HG02642 (cell line): Measurements from ENCODE around the gene ZBTB45.
"Not testable (repeated sequence)": the region's sequence is repeated elsewhere in the genome, so short reads cannot be mapped to it uniquely, and the experiment has no call there.

ENCODE experiments used
- ATAC-seq: cut with Tn5 transposase; IDR thresholded peaks from one replicate; pipeline ENCODE4 v1.9.1; 2021; ENCODE audit warnings: mild to moderate bottlenecking; ENCODE audit not compliant: unreplicated experiment, poor library complexity

Gene ZBTB45

DNA sequence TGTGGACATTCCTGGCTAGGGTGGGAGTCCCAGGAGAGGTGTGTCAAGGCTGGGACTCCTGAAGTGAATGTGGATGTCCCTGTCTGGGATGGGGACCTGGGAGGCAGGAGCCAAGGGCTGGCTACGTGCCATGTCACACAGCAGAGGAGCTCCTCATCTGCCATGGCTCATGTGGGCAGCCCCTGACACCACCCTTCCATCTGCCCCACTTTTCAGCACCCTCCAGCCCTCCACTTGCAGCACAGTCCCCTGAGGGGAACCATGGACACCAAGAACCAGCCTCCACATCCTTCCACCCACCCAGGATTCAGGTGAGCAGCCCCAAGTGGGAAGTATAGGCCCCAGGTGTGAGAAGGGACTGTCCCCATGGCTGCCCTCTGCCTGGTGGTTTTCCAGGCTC, 41.7 kb downstream of the ZBTB45 start:
- no peak for ATAC-seq

DNA sequence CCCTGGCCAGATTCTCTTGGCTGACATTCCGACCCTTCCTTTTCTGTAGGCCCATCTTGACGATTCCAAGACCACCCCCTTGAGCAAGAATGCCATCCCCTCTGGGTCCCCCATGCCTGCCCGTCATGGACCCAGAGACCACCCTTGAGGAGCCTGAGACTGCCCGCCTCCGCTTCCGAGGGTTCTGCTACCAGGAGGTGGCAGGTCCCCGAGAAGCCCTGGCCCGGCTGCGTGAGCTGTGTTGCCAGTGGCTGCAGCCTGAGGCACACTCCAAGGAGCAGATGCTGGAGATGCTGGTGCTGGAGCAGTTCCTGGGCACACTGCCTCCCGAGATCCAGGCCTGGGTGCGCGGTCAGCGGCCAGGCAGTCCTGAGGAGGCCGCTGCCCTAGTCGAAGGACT, 42.5 kb downstream of the ZBTB45 start:
- ATAC-seq = no peak

DNA sequence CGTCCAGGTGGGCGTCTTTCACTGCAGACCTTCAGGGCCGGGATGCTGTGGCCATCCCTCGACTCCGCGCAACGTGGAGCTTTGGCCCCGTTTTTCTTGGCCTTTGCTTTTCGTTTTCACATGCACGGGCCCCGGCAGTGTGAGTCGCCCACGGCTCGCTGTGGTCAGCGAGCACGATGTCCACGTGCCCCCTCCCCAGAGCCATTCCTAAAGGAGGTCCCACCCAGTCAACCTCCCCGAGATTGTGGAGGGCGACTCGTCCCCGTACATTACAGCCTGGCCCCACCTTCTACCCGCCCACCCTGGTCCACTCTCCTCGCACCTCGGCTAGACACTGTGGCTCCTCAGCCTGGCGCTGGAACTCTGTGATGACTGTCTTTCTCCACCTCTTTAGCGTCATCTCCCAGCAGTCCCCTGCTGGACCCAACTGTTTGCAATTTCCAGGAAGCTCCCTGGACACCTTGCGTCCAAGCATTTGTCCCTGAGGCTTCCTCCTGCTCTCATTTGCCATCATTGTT, 43.1 kb downstream of the ZBTB45 start:
- ATAC-seq = no peak

DNA sequence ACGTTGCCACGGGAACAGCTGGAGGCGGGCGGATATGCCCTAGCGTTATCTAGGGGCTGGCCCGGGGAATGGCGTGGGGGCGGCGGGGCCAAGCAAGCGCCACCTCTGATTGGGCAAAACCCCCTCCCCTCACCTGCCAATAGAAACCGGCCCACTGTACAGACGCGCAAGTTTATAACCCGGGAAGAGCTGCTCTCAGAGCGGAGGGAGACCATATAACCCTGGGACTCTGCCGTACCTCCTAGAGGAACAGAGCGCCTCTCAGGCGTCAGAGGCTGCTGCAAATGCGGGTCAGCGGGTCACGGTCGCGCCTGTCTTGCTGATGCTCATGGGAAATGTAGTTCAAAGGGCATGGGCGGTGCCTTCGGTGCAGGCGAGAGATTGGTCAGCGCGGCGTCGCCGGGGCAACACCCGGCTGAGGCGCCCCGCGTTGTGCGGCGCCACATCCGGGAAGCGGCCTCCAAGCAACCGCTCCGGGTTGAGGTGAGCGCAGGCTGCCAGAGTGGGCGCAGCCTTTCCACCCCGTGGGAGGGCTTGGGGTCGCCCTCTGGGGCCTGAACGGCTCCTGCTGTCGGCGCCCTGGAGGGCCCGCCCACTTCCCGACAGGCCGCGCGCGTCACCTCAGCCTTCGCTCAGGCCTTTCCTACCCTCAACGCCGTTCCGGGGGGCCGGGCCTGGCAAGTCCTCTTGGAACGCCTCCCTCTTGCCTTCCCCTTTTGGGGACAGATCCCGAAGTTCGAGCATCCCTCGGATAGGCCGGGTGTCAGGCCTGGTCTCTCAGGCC, 43.7 kb downstream of the ZBTB45 start, which contains the start of gene ZNF446:
Gene ZNF446 (plus strand): TSS at position 639 of the 784 bp plus-strand sequence. CDS start 867 bp downstream, outside the sequence.
- peak; percentile 84 for ATAC-seq

DNA sequence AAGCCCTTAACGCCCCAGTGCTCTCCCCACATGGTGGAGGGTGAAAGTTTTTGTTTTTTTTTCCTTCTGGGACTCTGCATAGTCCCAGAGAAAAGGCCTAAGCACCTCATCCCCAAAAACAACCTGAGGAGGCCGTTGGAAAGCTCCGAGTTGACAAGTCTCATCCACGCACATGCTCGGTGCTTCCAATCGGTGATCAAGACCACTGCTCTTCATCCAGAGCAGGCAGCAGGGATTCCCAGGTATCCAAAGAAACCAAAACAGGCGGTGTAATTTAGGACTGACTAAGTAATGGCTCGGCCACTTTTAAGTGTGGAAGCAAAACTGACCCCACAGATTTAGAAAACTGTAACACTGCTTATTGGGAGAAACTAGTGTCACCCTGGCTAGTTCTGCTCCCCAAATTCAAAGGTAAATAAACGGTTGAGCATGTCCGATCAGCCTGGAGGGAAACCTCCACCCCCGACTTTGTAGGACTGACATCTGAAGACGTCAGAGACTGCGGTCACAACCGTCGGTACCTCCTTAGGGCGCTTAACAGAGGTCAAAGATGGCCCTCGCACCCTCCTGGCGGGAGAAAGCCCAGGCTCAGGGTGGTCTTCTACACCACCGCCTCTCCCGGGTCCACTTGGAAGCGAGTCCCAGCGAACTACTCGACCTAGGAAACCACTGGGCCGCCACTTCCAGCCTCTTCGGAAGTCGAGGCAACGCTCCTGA, 44.5 kb downstream of the ZBTB45 start:
- no peak for ATAC-seq

DNA sequence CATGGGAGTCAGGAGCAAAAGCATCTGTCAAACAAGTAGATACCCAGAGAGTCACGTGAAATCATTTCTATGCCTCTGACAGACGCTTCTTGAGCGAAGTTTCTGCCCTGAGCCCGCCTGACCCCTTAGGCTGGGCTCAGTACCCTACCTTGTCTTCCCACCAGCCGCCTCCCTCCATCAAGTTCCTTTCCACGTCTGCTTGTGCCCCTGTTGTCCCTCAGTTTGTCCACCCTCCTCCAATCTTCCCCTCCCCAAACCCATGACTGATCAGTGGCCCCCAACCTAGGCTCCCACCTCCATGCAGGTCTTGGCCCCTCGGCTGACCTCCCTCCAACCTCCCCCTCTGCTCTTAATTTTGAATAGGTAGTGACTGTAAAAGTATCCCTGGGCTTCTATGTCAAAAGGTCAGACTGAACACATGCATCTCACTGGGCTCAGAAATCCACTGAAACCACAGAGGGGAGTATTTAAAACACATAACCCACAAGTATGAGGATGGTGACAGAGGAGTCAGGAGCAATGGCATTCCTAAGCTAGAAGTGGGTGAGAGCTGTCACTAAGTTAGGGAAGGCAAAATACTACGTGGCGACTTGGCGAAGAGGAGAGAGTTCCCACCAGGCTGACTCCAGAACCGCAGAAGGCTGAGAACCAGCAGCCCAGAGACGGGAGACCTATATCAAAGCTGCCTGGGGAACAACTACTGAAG, 45.2 kb downstream of the ZBTB45 start:
- no peak for ATAC-seq

DNA sequence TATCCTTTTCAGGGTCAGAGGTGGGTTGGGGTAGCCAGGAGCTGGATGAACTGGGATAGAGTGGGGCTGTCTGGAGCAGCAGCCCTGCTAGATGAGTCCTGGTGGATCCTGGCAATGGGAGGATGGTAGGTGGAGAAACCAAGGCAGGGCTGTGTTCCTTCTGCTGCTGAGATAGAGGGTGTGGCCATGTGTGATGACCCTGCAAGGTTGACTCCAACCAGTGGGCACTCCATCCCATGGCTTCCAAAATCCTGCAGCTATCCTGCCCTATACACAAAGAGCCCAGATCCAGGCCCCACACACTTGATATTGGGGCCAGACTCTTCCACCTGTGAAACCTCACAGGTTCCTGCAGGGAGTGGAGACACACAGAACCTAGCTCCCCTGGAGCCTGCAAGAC, 45.8 kb downstream of the ZBTB45 start:
- ATAC-seq = no peak

DNA sequence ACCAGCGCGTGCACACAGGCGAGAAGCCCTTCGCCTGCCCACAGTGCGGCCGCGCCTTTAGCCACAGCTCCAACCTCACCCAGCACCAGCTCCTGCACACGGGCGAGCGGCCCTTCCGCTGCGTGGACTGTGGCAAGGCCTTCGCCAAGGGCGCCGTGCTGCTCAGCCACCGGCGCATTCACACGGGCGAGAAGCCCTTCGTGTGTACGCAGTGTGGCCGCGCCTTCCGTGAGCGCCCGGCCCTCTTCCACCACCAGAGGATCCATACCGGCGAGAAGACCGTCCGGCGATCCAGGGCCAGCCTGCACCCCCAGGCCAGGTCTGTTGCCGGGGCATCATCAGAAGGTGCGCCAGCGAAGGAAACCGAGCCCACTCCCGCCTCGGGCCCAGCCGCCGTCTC, 47.9 kb downstream of the ZBTB45 start:
- no peak for ATAC-seq

DNA sequence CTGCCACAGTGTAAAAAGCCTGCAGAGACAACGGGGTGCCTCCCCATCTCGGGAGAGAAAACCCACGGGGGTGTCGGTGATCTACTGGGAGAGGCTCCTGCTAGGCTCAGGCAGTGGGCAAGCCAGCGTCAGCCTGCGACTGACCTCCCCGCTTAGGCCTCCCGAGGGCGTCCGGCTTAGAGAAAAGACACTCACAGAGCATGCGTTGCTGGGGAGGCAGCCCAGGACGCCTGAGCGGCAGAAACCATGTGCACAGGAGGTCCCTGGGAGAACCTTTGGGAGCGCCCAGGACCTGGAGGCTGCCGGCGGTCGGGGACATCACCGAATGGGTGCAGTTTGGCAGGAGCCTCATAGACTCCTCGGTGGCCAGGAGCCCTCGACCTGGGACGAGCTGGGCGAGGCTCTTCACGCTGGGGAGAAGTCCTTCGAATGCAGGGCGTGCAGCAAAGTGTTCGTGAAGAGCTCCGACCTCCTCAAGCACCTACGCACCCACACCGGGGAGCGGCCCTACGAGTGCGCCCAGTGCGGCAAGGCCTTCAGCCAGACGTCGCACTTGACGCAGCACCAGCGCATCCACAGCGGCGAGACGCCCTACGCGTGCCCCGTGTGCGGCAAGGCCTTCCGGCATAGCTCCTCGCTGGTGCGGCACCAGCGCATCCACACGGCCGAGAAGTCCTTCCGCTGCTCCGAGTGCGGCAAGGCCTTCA, 48.6 kb downstream of the ZBTB45 start:
- not testable (repeated sequence) for ATAC-seq

DNA sequence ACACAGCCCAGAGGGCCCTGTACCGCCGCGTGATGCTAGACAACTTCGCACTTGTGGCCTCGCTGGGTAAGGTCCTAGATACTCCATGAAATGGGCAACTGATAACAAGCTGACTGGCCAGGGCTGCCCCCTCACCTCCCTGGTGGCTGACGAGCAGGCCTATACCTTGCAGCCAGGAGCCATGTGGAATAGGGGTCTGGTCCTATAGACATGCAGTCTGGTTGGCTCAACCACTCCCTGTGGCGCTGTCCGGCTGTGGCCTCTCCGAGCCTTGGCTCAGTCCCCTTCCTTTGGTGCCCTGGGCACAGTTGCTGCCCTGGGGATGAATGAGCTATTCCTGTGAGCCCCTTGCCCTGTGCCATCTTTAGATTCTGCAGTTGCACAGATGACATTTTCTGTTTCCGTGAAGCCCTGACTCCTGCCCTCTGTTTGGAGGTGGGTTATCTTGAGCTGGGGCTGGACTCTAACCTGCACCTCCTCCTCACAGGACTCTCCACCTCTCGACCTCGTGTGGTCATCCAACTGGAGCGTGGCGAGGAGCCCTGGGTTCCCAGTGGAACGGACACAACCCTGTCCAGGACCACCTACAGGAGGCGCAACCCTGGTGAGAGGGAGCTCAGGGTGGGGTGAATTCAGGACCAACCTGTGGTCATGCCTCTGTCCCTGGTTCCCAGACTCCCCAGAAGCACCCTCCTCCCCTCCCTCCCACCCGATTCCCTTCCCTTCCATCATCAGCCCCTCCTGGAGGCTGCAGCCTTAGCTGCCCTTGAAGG, 50.2 kb downstream of the ZBTB45 start:
- no peak for ATAC-seq

DNA sequence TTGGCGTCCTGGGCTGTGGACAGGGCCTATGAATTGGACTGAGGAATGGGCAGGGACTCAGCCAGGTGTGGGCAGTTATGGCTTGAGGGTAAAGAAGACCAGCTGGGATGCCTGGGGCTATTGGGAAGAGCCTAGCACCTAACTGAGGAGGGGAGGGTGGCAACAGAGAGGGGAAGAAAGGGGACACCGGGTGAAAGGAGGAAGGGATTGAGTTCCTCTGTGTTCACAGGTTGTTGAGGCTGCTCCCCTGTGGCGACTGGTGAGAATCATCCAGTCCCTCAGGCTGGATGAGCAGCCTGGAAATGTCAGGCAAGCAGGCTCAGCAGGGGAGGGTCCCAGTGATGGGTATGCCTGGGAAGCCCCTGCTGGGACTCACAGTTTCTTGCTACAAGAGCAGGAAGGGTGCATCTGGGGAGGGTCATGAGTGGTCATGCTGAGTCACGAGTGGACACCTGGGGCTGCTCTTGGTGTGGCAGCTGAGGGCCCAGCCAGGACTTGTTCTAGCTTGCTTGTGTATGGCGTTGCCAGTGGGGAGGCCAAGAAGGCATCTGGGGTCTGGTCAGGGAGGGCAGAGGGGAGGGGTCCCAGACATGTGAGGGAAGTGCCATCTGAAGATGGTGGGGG, 51.3 kb downstream of the ZBTB45 start:
- no peak for ATAC-seq

DNA sequence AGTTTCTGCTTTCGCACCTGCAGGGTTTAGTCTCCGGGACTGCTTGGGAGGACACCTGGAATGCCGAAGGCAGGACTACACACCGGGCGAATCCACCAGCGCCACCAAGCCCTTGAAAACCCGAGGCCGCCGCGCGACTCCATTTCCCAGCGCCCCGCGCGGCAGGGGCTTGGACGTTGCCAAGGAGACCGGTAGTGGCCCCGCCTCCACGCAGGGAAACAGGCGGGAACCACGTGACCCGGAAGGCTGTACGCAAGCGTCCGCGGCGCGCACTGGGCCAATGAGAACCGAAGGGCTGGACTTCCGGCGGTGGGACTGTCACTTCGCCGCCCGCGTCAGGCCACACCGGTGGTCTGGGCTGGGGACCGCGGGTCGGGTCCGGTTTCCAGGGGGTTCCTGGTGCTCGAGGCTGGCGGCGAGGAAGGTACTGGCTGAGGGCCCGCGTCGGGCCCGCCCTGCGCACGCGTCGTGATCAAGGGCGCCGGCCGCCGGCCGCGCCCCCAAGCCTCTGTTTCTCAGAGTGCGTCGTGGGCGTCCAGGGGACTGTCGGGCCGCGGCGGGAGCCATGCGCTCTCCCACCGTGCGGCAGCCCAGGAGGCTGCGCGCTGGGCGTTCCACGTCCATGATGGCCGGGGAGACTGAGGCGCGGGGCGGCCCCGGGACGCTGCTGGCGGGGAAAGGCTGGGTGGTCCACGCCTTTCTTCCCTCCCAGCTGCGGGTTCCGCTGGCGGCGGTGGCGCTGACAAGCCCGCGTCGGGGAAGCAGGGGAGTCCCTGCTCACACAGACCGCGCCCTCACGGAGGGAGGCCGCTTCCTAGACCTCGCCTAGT, 52.6 kb downstream of the ZBTB45 start, which contains the start of gene ZNF324:
Gene ZNF324 (plus strand): TSS at position 321 of the 830 bp plus-strand sequence. CDS start 2,106 bp downstream, outside the sequence.
- peak; percentile 90 for ATAC-seq

DNA sequence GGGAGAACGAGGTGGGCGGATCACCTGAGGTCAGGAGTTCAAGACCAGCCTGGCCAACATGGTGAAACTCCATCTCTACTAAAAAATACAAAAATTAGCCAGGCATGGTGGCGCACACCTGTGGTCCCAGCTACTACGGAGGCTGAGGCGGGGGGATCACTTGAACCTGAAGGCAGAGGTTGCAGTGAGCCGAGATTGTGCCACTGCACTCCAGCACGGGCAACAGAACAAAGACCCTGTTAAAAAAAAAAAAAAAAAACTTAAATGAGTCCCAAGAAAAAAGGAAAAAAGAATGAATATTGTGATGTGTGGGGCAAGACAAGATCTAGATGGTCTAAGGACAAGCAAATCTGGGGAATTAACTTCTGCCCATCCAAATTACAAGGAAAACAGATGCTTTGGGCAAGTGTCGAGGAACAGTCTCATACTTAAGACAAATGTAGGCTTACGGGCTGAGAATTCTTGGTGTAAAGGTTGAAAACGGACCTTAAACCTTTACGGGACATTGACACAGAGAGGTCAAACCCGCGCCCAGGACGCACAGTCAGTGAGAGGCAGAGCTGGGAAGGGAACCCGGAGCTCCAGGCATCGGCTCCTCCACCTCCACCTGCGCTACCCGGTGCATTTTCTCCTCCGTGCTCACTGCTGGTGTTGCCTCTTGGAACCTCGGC, 53.4 kb downstream of the ZBTB45 start:
- peak; percentile 16 for ATAC-seq
